Right lobe of liver (tissue), 4 donors: Measurements from ENCODE around the gene POLE2.

Source experiments
- CTCF ChIP-seq, 4 donors: fragments of 200-600 bp in 3 of 4; fragments of 450-650 bp in 1 of 4; IDR thresholded peaks; one replicate each; pipeline versions ENCODE4 v1.5.1 to v1.8.0; 2016 to 2022; ENCODE audit warnings: antibody characterized with exemption in 4 of 4, mild to moderate bottlenecking in 2 of 4
- POLR2A ChIP-seq: fragments of 450-650 bp; IDR thresholded peaks from one replicate; pipeline ENCODE4 v1.6.1; 2017; ENCODE audit warnings: antibody characterized with exemption, mild to moderate bottlenecking
- donor health status: DM: no; HTN: no; CAD: no.
- donor health status: DM: no; HTN: no; CAD: no.
- donor health status: DM: no; HTN: yes; CAD: no.

GRCh38 chr14:49692811-49693734 is 5.1 kb upstream of the POLE2 start, which contains the start of gene KLHDC1:
- TF ChIP-seq CTCF (IDR thresholded peaks at IDR 0.05) (no peak), POLR2A (peak; percentile 93)
